SK-N-SH (cell line): ENCODE results near the gene HHLA2. TPM values are rescaled to one million over a fixed set of nuclear protein-coding genes. Genes with fewer than 3 reads are reported as not detected.

Experiments
- CTCF ChIA-PET: fragments of 300-600, 350-600 bp; formaldehyde crosslinking; extraction: SDS; loops from one replicate; lab custom pipeline; 2021; lab: Yijun Ruan, JAX
- POLR2A ChIA-PET: fragments of 350-600 bp; sonication (Branson Sonifier 250); formaldehyde crosslinking; extraction: SDS; loops from one replicate; lab custom pipeline; 2020; ENCODE audit warnings: antibody characterized with exemption, inconsistent platforms; lab: Yijun Ruan, JAX
- DNase-seq: peaks from one replicate; pipeline ENCODE4 v3.0.0; 2012
- H2AFZ ChIP-seq: fragments of 200-600 bp; sonication (generic); 2 replicates; pipeline ENCODE4 v1.8.1; 2016; ENCODE audit warnings: antibody characterized with exemption, mild to moderate bottlenecking, low read depth
- H3F3A ChIP-seq: fragments of 200-600 bp; sonication (generic); replicated peaks from 2 replicates; pipeline ENCODE3; 2016; ENCODE audit warnings: antibody characterized with exemption, mild to moderate bottlenecking; ENCODE audit not compliant: insufficient read depth
- H3K27ac ChIP-seq, 2 experiments: fragments of 200-500 bp in 1 of 2; fragments of 200-600 bp in 1 of 2; sonication (Bioruptor generic) in 1 of 2; sonication (generic), shearing (Covaris generic) in 1 of 2; 2 replicates each; pipeline versions ENCODE4 v1.5.1 to v1.6.1; 2014 to 2016; ENCODE audit warnings: low read depth in 2 of 2, inconsistent platforms in 1 of 2, low read length in 1 of 2, mild to moderate bottlenecking in 1 of 2, mixed read lengths in 1 of 2
- H3K27me3 ChIP-seq: fragments of 200-600 bp; sonication (generic), shearing (Covaris generic); 2 replicates; pipeline ENCODE4 v1.6.1; 2016; ENCODE audit warnings: mixed run types; ENCODE audit not compliant: insufficient read depth
- H3K36me3 ChIP-seq, 2 experiments: fragments of 200-500 bp in 1 of 2; fragments of 200-600 bp in 1 of 2; sonication (Bioruptor generic) in 1 of 2; sonication (generic) in 1 of 2; replicated peaks in 1 of 2; 2 replicates each; pipeline versions ENCODE3 to v1.5.1; 2014 to 2016; ENCODE audit warnings: low read length in 1 of 2, mild to moderate bottlenecking in 1 of 2; ENCODE audit not compliant: insufficient read depth in 2 of 2, control insufficient read depth in 1 of 2
- H3K4me1 ChIP-seq, 2 experiments: fragments of 200-500 bp in 1 of 2; fragments of 200-600 bp in 1 of 2; sonication (Bioruptor generic) in 1 of 2; sonication (generic), shearing (Covaris generic) in 1 of 2; 2 replicates each; pipeline versions ENCODE4 v1.5.1 to v1.6.1; 2014 to 2016; ENCODE audit warnings: low read depth in 1 of 2, low read length in 1 of 2, mixed run types in 1 of 2; ENCODE audit not compliant: insufficient read depth in 2 of 2, control insufficient read depth in 1 of 2
- H3K4me2 ChIP-seq: fragments of 200-600 bp; sonication (generic), shearing (Covaris generic); 2 replicates; pipeline ENCODE4 v1.6.1; 2017; ENCODE audit warnings: mixed run types
- H3K4me3 ChIP-seq, 2 experiments: fragments of 200-500 bp in 1 of 2; fragments of 200-600 bp in 1 of 2; sonication (Bioruptor generic) in 1 of 2; sonication (generic), shearing (Covaris generic) in 1 of 2; 2 replicates each; pipeline versions ENCODE4 v1.5.1 to v1.8.1; 2014 to 2016; ENCODE audit warnings: low read depth in 2 of 2, inconsistent platforms in 1 of 2, low read length in 1 of 2, mild to moderate bottlenecking in 1 of 2, mixed read lengths in 1 of 2, moderate library complexity in 1 of 2
- H3K79me2 ChIP-seq: fragments of 200-600 bp; sonication (generic); 2 replicates; pipeline ENCODE4 v1.8.1; 2017; ENCODE audit warnings: mild to moderate bottlenecking; ENCODE audit not compliant: insufficient read depth
- H3K9ac ChIP-seq: fragments of 200-600 bp; sonication (generic); 2 replicates; pipeline ENCODE4 v1.6.1; 2017; ENCODE audit warnings: mixed run types
- H3K9me2 ChIP-seq: fragments of 200-600 bp; sonication (generic); 2 replicates; pipeline ENCODE4 v1.6.1; 2017; ENCODE audit warnings: mixed run types
- H3K9me3 ChIP-seq: fragments of 200-600 bp; sonication (generic); 2 replicates; pipeline ENCODE4 v1.6.1; 2017; ENCODE audit warnings: mixed run types, mild to moderate bottlenecking, moderate library complexity
- H4K20me1 ChIP-seq: fragments of 200-600 bp; sonication (generic); 2 replicates; pipeline ENCODE4 v1.6.1; 2017; ENCODE audit warnings: mild to moderate bottlenecking, mixed run types; ENCODE audit not compliant: insufficient read depth
- CTCF ChIP-seq: fragments of 200-600 bp; sonication (generic); IDR thresholded peaks from 2 replicates; pipeline ENCODE4 v1.6.1; 2017; ENCODE audit warnings: antibody characterized with exemption, mild to moderate bottlenecking, moderate library complexity
- GATA2 ChIP-seq: sonication (generic); formaldehyde crosslinking; IDR thresholded peaks from 2 replicates; pipeline ENCODE4 v1.5.0; 2020; ENCODE audit warnings: mild to moderate bottlenecking, missing genetic modification reagents
- REST ChIP-seq: IDR thresholded peaks from 2 replicates; pipeline ENCODE4 v1.6.1; 2012; ENCODE audit warnings: mild to moderate bottlenecking, low read depth, low read length, moderate library complexity
- RXRA ChIP-seq: IDR thresholded peaks from 2 replicates; pipeline ENCODE4 v1.4.0; 2012; ENCODE audit warnings: low read depth, mild to moderate bottlenecking, borderline replicate concordance
- TCF12 ChIP-seq: IDR thresholded peaks from 2 replicates; pipeline ENCODE4 v1.4.0; 2012
- WGBS: methylation state at CpG from one replicate; pipeline ENCODE4 v1.1.6; 2017; ENCODE audit warnings: low lambda C conversion rate; 5-methylcytosine and 5-hydroxymethylcytosine counted together
- polyA plus RNA-seq, 3 experiments: library from polyadenylated mRNA; depleted of rRNA; stranded (reverse); fragments of >200 nt; gene quantifications; 2 replicates each; pipeline ENCODE4 v1.2.3, GENCODE V29; 2012
- TF ChIP-seq, protein P1 (sequence below): IDR thresholded peaks from 2 replicates; pipeline ENCODE4 v1.4.0; 2012; ENCODE audit warnings: low read depth, borderline replicate concordance

Gene HHLA2
- polyA plus RNA-seq, 1 of the 3 experiments (the other 2 are of a cell fraction) = not detected

DNA sequence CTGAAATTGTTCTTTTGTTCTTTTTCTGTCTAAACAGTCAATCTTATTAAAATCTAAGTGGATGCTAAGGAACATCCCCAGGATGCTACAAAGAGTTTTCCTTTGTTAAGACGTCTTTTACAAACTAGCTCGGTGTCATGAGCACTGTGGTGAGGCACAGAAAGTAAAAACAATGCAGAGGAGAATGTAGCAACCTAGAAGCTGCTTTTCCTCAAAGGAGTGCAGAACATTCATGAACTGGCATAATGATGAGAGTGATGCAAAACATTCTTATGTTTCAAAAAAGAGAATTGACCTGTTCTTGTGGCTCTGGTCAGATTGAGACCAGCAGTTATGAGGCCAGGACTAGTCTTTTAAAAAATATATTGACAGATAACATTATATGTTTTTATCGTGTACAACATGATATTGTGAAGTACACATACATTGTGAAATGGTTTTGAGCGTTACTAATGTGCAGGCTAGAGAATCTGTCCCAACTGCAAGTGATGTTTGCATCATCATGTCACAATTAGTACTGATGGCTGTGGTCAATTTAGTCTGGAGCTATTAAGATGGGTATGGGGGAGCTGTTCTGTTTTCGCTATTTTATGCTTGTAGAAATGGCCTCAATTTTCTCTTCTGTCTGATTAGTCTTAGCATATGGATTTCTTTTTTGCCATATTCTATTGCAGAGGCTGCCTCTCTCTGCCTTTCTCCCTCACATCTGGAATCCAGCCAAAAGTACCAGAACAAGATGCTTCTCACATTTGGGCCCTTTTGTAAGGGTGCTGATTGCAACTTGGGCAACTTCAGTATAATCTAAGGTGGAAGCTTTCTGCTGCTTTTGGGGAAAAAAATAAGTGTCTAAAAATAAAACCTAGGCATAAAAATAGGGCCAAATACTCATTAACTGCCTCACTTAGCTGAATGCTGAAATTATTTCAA is 50.2 kb downstream of the HHLA2 start:
- POLR2A ChIA-PET = no interaction called here

More for the DNA sequence above, 50.2 kb downstream of the HHLA2 start:
- TF ChIP-seq CTCF (no peak), GATA2 (no peak), TCF12 (no peak), RXRA (no peak), REST (no peak)
- TF ChIP-seq, protein P1, sequence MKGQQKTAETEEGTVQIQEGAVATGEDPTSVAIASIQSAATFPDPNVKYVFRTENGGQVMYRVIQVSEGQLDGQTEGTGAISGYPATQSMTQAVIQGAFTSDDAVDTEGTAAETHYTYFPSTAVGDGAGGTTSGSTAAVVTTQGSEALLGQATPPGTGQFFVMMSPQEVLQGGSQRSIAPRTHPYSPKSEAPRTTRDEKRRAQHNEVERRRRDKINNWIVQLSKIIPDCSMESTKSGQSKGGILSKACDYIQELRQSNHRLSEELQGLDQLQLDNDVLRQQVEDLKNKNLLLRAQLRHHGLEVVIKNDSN = no peak
- CTCF ChIA-PET = no interaction called here
- no peak for DNase-seq
- no peak overlapping the region for H3K4me2 ChIP-seq
- no peak overlapping the region for H3K27ac ChIP-seq
- no peak overlapping the region for H3K9ac ChIP-seq
- H3F3A ChIP-seq = no peaks in the 10 kb centered on the region
- H3K36me3 ChIP-seq = no peaks in the 10 kb centered on the region
- no peaks in the 10 kb centered on the region for H4K20me1 ChIP-seq
- no peaks in the 10 kb centered on the region for H3K9me3 ChIP-seq
- no peaks in the 10 kb centered on the region for H3K27me3 ChIP-seq
- no peaks in the 10 kb centered on the region for H3K9me2 ChIP-seq
- H3K4me3 ChIP-seq = no peak overlapping the region
- 78% methylated on average over 5 of the region's 5 CpGs for WGBS
- no peak overlapping the region for H2AFZ ChIP-seq
- H3K79me2 ChIP-seq = no peaks in the 10 kb centered on the region
- no peaks in the 10 kb centered on the region for H3K4me1 ChIP-seq
